Caco-2 (cell line): ENCODE data around the gene GPC1. TPM values are rescaled to one million over a fixed set of nuclear protein-coding genes. Genes with fewer than 3 reads are reported as not detected.

Source experiments
- BruUV-seq: library from RNA; stranded (reverse); fragments of 400-500 nt; replicated peaks from 2 replicates; lab custom pipeline; 2021; lab: Mats Ljungman, UMichigan
- CTCF ChIA-PET: fragments of 300-600 bp; sonication (Branson Sonifier 250); formaldehyde crosslinking; loops from one replicate; lab custom pipeline; 2022; ENCODE audit warnings: antibody characterized with exemption; lab: Charles Lee
- POLR2A ChIA-PET: fragments of 300-600 bp; sonication (Branson Sonifier 250); formaldehyde crosslinking; loops from one replicate; lab custom pipeline; 2022; ENCODE audit warnings: antibody characterized with exemption; lab: Charles Lee
- DNase-seq, 2 experiments: peaks; one replicate each; pipeline versions ENCODE4 v3.0.0 to v3.0.0-alpha.2; 2020 to 2022
- H3K27me3 ChIP-seq: replicated peaks from 2 replicates; pipeline ENCODE4 v1.6.0; 2011; ENCODE audit warnings: low read length; ENCODE audit not compliant: control insufficient read depth, insufficient read depth
- H3K36me3 ChIP-seq: 2 replicates; pipeline ENCODE4 v1.5.1; 2011; ENCODE audit warnings: low read length; ENCODE audit not compliant: control insufficient read depth, insufficient read depth
- H3K4me1 ChIP-seq: fragments of 250-450 bp; sonication (Bioruptor Pico); 2 replicates; pipeline ENCODE4 v1.5.1; 2020; ENCODE audit warnings: mild to moderate bottlenecking
- H3K4me3 ChIP-seq: 2 replicates; pipeline ENCODE4 v1.5.1; 2011; ENCODE audit warnings: low read depth, mild to moderate bottlenecking, control low read depth, low read length
- H3K9me3 ChIP-seq: fragments of 250-450 bp; sonication (Bioruptor Pico); 2 replicates; pipeline ENCODE4 v1.5.1; 2020; ENCODE audit warnings: mild to moderate bottlenecking, moderate library complexity
- H3K27ac Mint-ChIP-seq: one replicate; pipeline ENCODE4 v1.8.0; 2022; ENCODE audit warnings: mixed read lengths; ENCODE audit not compliant: unreplicated experiment
- H3K27me3 Mint-ChIP-seq: one replicate; pipeline ENCODE4 v1.8.0; 2022; ENCODE audit warnings: mixed read lengths; ENCODE audit not compliant: insufficient read depth, unreplicated experiment
- H3K36me3 Mint-ChIP-seq: one replicate; pipeline ENCODE4 v1.8.0; 2022; ENCODE audit warnings: mild to moderate bottlenecking, mixed read lengths; ENCODE audit not compliant: insufficient read depth, unreplicated experiment
- H3K4me1 Mint-ChIP-seq: one replicate; pipeline ENCODE4 v1.8.0; 2022; ENCODE audit warnings: low read depth, mixed read lengths; ENCODE audit not compliant: unreplicated experiment
- H3K4me3 Mint-ChIP-seq: one replicate; pipeline ENCODE4 v1.8.0; 2022; ENCODE audit warnings: mild to moderate bottlenecking, moderate library complexity, mixed read lengths; ENCODE audit not compliant: unreplicated experiment
- H3K9me3 Mint-ChIP-seq: one replicate; pipeline ENCODE4 v1.8.0; 2022; ENCODE audit warnings: mixed read lengths; ENCODE audit not compliant: unreplicated experiment
- intact Hi-C: fragments of 100-400 bp; cut with micrococcal nuclease; formaldehyde crosslinking; loops from one replicate; pipeline ENCODE4 v1.10.0; 2022; ENCODE audit not compliant: unreplicated experiment
- total RNA-seq: library from RNA; stranded (reverse); gene quantifications from 2 replicates; pipeline ENCODE4 v1.2.3, GENCODE V29; 2022
- TF ChIP-seq, protein P1 (sequence below), 2 experiments: fragments of 200-600 bp in 1 of 2; IDR thresholded peaks; 1 replicate in 1 of 2; 2 replicates in 1 of 2; pipeline versions ENCODE4 v1.5.1 to v1.8.0; 2011 to 2022; ENCODE audit warnings: antibody characterized with exemption in 1 of 2, control low read depth in 1 of 2, inconsistent platforms in 1 of 2, low read depth in 1 of 2, low read length in 1 of 2, mild to moderate bottlenecking in 1 of 2, moderate library complexity in 1 of 2; ENCODE audit not compliant: insufficient read depth in 1 of 2, severe bottlenecking in 1 of 2, unreplicated experiment in 1 of 2

Gene GPC1
- total RNA-seq, 1 experiment from 2014 or later = 45.2 TPM

DNA sequence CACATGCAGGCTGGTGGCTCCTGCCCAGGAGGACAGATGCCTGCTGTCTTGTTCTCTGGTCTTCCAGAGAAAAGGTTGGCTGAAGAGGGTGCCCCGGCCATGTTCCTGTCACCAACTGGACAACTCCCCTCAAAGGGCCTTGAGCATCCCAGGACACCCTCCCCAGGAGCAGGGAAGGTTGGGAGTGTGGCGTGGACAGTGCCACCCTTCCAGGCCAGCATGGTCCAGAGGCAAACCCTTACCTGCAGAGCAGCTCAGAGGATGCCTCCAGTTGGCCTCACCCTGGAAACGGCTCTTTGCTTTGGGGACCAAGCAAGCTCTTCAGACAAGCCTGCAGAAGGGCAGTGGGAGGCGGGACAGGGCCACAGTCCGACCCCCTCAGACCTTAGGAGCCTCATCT is 4.9 kb upstream of the GPC1 start:
- Histone ChIP-seq H3K36me3 (no peaks in the 10 kb centered on the region), H3K9me3 (no peaks in the 10 kb centered on the region), H3K4me1 (no peaks in the 10 kb centered on the region), H3K27me3 (no peaks in the 10 kb centered on the region), H3K4me3 (no peak overlapping the region)
- DNase-seq = peak in 1 of 2 experiments; percentile 19
- ChIA-PET POLR2A (no interaction called here), CTCF (no interaction called here)
- intact Hi-C loops = no loop called here
- no TSS peak for BruUV-seq
- no peaks in the 10 kb centered on the region for H3K4me1 Mint-ChIP-seq
- no peak overlapping the region for H3K4me3 Mint-ChIP-seq
- H3K36me3 Mint-ChIP-seq = no peaks in the 10 kb centered on the region
- no peaks in the 10 kb centered on the region for H3K9me3 Mint-ChIP-seq
- no peaks in the 10 kb centered on the region for H3K27me3 Mint-ChIP-seq
- TF ChIP-seq, protein P1, sequence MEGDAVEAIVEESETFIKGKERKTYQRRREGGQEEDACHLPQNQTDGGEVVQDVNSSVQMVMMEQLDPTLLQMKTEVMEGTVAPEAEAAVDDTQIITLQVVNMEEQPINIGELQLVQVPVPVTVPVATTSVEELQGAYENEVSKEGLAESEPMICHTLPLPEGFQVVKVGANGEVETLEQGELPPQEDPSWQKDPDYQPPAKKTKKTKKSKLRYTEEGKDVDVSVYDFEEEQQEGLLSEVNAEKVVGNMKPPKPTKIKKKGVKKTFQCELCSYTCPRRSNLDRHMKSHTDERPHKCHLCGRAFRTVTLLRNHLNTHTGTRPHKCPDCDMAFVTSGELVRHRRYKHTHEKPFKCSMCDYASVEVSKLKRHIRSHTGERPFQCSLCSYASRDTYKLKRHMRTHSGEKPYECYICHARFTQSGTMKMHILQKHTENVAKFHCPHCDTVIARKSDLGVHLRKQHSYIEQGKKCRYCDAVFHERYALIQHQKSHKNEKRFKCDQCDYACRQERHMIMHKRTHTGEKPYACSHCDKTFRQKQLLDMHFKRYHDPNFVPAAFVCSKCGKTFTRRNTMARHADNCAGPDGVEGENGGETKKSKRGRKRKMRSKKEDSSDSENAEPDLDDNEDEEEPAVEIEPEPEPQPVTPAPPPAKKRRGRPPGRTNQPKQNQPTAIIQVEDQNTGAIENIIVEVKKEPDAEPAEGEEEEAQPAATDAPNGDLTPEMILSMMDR (IDR thresholded peaks at IDR 0.05; ENCODE audit: insufficient read depth in 1 of 2, low read depth in 1 of 2, low read length in 1 of 2, severe bottlenecking in 1 of 2, unreplicated experiment in 1 of 2) = no peak
- no peak overlapping the region for H3K27ac Mint-ChIP-seq

DNA sequence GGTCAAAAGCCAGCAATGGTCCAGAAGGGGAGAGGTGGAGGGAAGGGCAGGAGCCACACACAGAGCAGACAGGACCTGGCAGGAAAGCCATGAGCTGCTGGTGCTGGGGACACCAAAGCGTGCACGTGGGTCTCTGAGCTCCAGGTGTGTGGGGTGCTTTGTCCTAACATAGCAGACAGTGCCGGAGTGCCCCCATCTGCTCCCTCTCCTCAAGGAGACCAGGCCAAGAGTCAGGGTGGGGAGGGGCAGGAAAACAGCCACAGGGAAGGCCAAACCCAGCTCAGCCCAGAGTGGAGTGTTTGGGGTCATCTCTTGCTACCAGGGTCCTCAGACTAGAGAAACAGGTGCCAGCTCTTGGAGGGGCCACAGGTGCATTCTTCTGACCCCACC is 4.2 kb upstream of the GPC1 start:
- no peak overlapping the region for H3K27ac Mint-ChIP-seq
- no peaks in the 10 kb centered on the region for H3K4me1 Mint-ChIP-seq
- BruUV-seq = no TSS peak
- H3K27me3 Mint-ChIP-seq = no peaks in the 10 kb centered on the region
- POLR2A ChIA-PET = no interaction called here
- Histone ChIP-seq H3K27me3 (no peaks in the 10 kb centered on the region), H3K9me3 (no peaks in the 10 kb centered on the region), H3K4me1 (no peaks in the 10 kb centered on the region), H3K36me3 (no peaks in the 10 kb centered on the region), H3K4me3 (no peak overlapping the region)
- TF ChIP-seq, protein P1 (IDR thresholded peaks at IDR 0.05; ENCODE audit: insufficient read depth in 1 of 2, low read depth in 1 of 2, low read length in 1 of 2, severe bottlenecking in 1 of 2, unreplicated experiment in 1 of 2) = no peak
- peak in 1 of 2 experiments; percentile 17 for DNase-seq
- no peaks in the 10 kb centered on the region for H3K9me3 Mint-ChIP-seq
- H3K4me3 Mint-ChIP-seq = no peak overlapping the region
- CTCF ChIA-PET = no interaction called here
- intact Hi-C loops = no loop called here
- no peaks in the 10 kb centered on the region for H3K36me3 Mint-ChIP-seq

DNA sequence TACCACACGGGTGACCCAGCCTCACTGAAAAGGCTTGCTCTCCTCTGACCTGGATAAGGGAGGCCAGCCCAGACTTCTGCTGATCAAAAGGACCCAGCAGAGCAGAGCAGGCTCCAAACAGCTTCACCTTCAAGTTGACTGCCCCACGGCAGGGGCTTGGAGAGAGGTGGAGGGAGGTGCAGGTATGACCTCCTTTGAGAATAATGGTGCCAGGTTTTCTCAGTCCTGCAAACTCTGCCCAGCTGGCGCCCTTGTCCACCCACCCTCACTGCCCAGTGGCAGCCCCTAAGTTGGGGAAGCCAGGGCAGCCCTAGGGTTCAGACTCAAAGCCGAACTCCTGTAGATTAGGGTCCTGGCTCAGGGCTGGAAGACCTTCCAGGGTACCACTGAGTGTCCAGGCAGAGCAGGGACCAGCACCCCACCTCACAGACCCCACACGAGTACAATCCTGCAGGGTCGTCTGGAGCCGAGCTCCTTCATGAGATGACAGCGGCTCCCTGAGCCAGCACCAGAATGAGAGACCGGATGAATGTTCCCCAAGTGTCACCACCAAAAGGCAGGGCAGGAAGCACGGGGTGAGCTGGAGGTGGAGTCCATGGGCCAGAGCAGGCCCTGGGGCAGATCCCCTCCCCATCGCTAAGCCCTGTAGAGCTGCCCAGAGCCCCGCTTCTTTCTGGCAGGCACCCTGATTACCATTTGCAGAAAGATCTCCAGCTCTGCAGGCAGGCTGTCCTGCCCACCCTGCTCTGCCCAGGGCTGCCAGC is 3.6 kb upstream of the GPC1 start:
- no peaks in the 10 kb centered on the region for H3K4me1 ChIP-seq
- TF ChIP-seq, protein P1 (IDR thresholded peaks at IDR 0.05; ENCODE audit: insufficient read depth in 1 of 2, low read depth in 1 of 2, low read length in 1 of 2, severe bottlenecking in 1 of 2, unreplicated experiment in 1 of 2) = no peak
- ChIA-PET CTCF (no interaction called here), POLR2A (no interaction called here)
- H3K9me3 Mint-ChIP-seq = no peaks in the 10 kb centered on the region
- no peak for DNase-seq
- intact Hi-C loops = no loop called here
- no TSS peak for BruUV-seq
- H3K36me3 ChIP-seq = no peaks in the 10 kb centered on the region
- H3K4me1 Mint-ChIP-seq = no peaks in the 10 kb centered on the region
- H3K36me3 Mint-ChIP-seq = no peaks in the 10 kb centered on the region
- H3K27ac Mint-ChIP-seq = no peak overlapping the region
- no peak overlapping the region for H3K4me3 Mint-ChIP-seq
- H3K9me3 ChIP-seq = no peaks in the 10 kb centered on the region
- no peaks in the 10 kb centered on the region for H3K27me3 ChIP-seq
- no peaks in the 10 kb centered on the region for H3K27me3 Mint-ChIP-seq
- no peak overlapping the region for H3K4me3 ChIP-seq
